Epidermal melanocyte (primary cell): ENCODE results near the gene LOXL4.

ENCODE experiments used
- DNase-seq: peaks from one replicate; pipeline ENCODE4 v3.0.0; 2011; ENCODE audit warnings: low spot score; ENCODE audit not compliant: insufficient read length

The LOXL4 gene

DNA sequence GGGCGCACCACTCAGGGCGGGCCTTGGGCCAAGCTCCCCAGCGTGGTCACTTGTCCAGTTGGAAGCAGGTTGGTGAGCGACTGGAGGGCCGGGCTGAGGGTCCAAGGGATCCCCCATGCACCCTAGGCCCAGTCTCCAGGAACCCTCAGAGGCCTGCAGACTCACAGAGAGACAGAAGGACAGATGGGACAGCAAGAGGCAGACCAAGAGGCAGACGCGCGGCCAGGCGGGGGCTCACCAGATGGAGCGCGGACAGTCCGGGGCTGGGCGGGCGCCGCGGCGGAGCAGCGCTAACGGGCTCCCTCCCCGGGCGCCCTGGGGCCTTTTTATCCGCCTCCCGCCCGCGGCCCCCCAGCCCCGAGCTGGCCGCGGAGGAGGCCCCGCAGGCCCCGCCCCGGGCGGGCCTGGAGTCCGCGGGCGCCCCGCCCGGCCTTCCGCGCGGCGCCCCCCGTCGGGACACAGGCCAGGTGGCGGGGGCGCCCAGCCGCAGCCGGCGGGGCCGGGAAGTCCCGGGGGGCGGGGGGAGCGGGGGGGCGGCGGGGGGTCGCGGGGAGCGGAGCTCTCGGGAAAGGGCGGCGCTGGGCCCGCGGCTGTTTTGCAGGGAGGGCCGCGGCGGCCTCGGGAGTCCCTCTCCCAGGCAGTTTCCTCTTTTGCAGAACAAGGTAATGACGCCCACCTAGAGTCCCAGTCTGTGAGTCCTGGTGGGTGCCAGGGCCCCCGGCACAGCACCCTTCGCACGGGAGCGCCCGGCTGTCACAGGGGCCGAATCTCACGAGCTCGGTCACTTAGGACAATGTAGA, at the start of gene LOXL4:
LOXL4 (minus strand) TSS at position 301 of the 800 bp plus-strand sequence. CDS start 5,175 bp downstream, outside the sequence.
- no peak for DNase-seq

DNA sequence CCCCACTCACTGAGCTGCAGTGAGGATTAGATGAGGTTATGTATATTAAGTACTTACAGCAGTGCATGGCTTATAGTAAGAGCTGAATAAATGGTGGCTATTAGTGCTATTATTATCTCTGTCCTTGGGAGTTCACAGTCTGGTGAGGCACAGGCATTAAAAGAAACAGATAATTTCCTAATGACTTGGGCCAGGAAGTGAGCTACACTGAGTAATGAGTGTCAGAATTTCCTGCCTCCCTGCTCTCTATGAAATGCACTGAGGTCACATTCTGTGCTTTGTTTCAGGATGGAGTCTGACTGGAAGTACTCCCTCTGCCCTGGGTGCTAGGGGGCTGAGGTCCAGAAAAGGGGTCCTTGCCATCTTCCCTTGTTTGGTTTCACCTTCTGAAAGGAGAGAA, 48.7 kb upstream of the LOXL4 start:
- no peak for DNase-seq

DNA sequence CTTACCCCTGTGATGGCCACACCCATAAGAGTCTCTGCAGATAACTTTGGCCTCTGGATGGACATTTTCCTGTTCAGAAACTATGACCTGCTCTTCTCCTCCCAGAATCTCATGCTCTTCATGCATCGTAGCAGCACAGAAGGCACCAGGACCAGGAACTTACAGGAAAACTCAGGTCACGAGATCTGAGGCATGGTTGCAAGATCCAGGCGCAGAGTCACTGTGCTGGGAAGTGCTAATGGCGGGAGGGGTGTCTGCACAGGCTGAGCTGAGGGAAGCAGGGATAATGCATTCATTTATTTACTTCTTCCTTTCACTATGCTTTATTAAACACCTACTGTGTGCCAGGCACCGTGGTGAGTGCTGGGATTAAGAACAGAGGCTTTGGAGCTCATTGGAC, 48.2 kb upstream of the LOXL4 start:
- no peak for DNase-seq

DNA sequence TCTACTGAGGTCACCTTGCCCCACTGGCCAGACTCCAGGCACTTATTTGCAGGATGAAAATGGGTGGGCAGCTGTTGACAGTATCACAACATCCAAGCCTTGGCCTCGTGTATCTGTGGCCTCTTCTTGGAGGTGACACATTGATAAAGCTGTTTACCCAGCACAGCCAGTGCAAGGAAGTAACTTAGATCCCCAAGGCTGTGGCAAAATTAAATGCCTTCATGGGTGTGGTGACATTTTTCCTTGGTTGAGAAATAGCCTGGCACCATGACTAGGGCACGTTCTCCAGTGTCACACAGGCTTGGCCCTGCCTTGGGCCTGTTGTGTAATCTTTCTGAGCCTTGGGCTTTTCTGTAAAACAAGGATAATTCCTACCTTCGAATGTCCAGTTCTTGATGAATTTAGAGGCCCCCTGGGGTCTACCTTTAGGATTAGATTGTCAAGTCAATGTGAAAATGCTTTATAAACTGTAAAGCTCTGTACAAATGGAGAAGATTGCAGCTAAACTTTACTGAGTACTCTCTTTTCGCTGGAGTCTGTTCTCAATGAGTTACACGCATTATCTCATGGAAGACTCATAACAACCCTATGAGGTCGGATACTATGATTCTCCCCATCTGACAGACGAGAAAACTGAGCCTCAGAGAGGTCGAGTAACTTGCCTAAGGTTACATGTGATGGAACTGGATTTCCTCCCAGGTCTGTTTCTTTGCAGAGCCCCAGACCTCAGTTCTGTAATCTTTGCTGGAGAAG, 46.7 kb upstream of the LOXL4 start:
- peak; percentile 65 for DNase-seq

DNA sequence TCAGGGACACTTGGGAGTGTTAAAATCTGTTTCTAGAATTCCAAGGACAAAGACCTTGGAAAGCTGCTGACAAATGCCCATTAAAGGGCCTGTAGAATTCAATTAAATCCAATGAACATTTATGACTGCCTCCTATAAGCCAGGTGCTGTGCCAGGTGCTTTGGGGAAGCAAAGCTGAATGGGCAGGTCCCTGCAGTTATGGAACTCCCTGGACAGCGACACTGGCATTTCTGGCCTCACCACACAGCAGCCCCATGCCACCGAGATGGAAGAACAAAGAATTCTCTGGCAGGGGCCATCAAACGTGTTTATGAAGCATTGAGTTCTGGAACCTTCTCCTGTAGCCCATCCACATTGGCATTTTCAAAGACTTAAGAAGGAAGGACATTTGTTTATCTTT, 45.6 kb upstream of the LOXL4 start:
- no peak for DNase-seq

DNA sequence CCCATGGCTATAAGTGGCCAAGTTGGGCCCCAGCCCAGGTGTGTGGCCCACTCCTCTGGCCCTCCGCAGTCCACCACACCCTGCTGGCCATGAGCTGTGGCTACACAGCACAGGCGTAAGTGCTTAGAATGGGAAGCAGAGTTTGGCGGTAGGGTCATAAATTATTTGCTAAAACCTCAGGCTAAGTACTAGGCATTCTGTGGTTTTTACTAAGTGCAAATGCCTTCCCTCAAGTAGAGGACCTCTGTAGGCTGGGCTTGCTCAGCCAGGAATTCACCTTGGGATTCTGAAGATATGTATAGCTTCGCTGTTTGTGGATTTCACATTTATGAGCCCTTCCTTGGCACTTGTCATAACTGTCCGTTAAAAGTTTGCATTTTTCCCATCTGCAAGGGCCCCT, 44.8 kb upstream of the LOXL4 start:
- no peak for DNase-seq

DNA sequence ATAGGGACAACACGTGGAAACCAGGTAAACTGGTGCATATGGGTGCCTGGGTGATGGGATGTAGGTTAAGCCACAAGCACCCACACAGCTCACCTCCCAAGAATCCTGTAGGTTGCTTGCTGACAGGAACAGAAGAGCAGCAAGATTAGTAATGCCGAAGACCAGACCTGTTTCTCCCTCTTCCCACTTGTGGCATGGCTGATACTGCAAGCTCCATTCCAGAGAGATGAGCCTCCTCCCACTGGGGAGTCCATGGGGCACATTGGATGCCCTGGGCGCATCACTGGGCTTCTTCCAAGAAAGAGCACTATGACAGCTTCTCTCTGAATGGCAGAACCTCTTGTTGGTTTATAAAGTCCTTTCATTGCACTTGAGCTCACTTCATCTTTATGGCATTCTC, 44.4 kb upstream of the LOXL4 start:
- no peak for DNase-seq

DNA sequence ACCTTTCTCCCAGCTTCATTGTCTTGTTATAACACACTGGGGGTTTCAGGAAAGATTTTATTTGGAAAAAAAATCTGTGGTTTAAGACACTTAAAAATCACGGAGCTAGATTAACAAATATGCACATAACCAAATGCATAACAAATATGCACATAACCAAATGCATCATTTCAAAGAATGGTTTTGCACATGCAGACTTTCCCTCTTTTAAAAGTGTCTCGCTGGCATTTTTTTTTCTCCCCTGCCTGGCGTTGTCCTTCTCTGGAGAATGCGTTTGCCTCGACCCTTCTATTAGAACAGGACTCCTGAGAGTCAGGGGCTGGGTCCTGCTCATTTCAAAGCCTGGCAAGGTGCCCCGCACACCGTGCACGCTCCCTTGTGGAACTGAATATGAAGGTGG, 42.7 kb upstream of the LOXL4 start:
- DNase-seq: no peak

DNA sequence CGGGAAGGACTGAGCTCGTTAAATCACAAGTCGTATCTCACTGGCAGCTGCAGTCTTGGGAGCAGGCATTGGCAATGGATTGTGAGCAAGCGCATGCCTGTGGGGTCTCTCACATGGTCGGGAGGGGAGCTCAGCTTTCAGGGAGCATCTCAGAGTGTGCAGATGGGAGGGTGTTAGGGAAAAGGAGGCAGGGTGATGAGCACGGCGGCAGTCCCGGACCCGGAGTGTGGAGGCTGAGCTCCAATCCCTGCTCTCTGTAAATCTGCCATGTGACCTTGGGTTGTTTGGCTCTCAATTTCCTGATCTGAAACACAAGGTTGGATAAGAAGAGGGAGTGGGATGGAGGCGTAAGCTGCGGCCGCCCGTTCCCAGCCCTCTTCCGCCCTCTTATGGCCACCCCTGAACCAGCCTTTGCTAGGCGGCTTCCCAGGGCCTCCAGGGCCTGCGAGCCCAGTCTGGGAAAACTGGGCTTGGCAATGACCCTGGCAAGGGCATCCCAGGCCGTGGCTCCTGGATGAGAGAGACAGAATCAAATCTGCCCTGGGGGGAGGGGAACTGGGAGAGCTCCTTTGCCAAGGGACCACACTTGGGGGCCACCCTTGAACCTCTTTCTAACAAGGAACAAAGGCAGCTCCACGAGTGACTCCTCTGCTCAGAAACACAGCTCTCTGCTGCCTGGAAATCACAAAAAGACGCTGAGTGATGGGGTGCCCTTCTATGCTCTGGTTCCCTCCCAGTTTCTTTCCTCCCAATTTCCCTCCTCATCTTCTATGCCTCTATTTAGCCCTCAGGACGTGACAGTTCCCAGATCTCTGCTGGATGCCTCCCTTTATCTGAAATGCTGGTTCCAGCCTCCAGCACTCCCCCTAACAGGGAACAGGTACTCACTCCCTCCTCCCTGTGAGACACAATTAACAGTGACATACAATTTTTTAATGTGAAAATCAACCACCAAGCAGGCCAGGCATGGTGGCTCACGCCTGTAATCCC, 41.7 kb upstream of the LOXL4 start:
- DNase-seq: peak; percentile 89

DNA sequence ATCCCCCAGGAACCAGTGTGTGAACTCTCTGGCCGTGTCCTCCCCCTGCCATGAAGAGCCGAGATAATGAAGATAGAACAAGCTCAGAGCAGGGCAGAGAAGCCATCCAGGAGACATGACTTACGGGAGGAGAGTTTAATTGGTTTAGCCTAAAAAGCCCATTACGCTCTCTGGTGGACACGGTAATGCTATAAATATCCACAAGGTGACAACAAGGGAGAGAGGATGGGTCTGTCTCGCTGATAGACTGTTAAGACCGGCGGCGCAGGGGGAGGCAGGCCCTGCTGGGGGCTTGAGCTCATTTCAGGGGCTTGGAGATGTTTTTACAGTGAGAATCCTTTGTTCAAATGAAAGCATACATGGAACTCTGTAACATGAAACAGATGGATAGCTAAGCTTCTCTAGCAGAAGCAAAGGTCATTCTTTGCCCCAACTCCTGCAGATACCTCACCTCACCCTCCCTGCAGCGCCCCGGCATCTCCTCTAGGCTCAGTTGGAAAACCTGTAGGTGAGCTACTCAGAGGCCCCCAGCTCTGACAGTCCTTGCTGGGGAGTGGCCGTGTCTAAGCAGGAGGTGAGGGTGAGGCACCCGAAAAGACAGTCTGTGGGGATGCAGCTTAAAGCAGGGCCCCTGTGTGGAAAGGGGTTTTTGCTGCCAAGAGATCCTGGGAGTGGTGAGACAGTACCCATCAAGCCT, 40.8 kb upstream of the LOXL4 start:
- no peak for DNase-seq

DNA sequence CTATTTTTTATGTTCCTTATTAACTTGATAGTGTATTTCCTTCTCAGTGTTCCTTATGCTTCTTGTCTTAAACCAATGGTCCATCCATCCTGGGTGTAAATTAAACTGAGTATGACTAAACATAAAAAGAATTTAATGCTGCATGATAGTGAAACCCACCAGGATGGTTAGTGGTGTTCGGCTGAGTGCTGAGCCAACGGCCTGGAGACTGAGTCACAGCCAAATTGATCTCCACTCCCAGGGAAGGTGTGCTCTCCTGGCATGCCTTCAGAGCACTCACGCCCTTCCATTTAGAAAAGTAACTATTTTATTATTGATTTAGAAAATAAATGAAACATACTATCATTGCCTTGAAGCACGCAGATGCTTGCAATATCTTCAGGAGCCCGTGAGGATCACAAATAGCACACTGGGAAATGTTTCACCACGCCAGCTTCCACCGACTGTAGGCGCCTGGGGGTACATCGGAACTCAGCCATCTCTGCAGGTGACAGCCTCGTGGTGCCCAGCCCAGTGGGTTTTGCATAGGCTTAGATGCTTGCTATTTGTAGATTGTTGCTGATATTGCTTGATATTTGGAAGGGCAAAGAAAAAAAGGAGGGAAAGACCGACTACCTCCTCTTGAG, 40.0 kb upstream of the LOXL4 start:
- no peak for DNase-seq

DNA sequence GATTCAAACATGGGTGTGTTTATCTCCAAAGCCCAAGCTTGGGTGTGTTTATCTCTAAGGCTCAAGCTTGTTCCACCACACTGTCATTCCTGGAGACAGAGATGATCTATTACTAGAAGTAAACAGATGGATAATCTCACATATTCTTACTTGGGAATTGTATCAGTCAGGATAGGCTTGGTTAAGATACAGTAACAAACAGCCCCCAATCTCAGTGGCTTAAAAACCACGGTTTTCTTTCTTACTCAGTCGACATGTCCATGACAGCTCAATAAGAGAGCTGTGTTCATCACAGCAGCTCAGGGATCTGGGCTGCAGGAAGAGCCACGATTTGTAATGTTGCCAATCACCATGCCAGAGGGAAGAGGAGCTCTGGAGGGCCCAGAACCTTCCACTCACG, 38.5 kb upstream of the LOXL4 start:
- DNase-seq: no peak

DNA sequence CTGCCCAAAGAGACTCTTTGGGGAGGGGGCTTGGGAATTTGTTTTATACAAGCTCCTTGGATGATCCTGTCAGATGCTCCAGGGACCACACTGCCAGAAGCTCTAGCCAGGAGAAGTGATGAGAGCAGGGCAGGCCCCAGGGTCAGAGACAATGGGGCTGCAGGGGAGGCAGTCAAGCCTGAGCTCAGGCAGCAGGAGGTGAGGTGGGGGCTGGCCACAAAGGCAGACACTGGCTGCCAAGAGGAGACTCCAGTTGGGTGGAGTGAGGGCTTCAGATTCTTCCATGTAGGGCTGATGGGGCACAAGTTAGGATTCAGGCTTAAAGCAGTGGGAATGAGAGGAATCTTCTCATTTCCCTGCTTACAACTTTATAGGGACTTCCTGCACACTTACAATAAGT, 35.6 kb upstream of the LOXL4 start:
- no peak for DNase-seq

DNA sequence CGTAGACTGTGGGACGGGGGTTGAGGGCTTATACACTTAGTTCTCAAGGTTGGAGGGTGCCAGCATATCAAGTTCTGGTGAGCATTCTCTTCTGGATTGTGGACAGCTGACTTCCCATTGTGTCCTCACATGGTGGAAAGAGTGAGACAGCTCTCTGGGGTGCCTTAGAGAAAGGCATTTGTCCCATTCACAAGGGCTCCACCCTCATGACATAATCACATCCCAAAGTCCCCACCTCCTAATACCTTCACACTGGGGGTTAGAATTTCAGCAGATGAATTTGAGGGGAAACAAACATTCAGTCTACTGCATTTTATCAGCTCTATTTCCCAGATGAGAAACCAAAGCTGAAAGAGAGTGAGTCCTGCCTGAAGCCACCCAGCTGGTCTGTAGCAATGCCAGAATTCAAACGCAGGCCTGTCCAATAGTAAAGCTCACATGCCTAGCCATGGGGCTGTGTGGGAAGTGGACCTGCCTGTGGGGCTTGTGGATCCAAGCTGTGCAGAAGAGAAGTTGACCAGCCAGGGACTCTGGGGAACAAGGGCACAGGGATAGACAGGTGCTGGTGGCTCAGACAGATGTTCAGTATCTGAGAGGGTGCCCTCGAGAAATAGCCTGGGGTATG, 34.9 kb upstream of the LOXL4 start:
- peak; percentile 43 for DNase-seq

DNA sequence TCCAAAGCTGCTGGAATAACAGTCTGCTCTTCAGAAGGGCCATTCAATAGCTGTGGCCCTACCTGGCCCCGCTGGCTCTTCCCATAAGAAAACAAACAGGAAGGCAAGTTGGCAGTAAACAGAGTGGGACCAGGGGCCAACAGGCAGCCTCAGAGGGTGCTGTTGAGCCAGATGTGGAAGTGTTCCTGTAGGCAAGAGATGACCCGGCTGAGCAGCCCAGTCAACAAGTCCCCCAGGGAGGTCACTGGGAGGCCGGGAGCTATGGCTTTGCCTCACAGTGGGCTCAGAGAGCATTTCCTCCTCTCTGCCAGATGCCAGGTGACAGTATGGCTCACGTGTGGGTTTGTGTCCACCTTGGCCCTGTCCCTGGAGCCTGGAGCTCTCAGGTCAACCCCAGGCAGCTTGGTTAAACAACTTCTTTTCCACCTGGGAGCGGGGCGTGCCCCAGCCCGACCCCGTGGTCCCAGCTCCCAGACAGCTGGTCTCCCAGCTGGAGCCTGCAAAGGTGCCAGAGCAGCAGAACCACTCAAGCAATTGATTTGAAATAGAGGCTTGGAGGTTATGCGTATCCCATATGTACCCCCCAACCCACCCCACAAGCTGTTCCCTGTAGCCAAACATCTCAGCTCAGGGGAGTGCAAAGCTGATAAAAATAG, 33.8 kb upstream of the LOXL4 start:
- no peak for DNase-seq

DNA sequence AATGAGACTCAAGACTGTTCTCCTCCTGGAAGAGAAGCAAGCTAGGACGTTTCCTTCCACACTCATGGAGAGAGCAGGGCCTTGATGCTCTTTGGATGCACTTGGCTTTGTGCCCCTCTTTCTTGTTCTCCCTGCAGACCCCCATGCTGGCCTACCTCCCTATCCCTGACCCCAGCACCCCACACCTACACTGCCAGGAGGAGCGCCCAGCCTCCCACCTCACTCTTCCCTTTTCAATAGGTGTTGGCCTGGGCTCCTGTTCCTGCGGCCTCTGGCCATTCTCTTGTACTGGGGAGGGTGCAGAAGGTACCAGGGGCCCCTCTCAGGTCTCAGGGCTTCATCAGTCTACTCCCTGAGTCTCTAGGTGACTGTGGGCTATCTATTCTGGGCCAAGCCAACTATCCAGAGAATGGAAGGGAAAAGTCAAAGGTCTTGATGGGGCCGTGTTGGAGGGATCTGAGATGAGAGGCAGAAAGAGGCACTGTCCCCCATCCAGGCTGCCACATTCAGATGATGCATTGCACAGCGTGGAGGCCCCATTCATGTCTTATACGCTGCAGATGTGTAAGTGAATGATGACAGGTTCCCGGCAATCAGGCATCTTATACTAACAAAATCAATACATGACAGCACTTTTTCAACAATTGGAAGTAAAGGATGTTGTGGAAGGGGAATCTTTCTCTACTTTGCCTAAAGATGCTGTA, 32.7 kb upstream of the LOXL4 start:
- DNase-seq: no peak

DNA sequence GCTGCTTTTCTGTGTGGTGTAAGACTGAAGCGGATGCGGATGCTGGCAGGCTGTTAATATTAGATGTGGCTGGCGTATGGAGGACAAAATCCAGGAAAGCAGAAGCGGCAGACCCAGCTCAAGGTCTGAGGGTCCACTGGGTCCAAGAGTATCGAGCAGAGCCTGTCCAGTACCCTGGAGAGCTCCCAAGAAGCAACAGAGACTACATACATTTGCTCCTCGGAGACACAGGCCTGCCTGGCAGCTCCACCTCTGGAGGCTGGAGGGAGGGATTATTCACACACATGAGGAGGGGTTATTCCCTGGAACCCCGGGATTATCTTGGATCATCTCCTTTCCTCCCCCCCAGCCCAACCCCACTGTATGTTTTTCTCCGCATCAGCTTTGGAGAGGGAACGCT, 31.3 kb upstream of the LOXL4 start:
- DNase-seq: no peak

DNA sequence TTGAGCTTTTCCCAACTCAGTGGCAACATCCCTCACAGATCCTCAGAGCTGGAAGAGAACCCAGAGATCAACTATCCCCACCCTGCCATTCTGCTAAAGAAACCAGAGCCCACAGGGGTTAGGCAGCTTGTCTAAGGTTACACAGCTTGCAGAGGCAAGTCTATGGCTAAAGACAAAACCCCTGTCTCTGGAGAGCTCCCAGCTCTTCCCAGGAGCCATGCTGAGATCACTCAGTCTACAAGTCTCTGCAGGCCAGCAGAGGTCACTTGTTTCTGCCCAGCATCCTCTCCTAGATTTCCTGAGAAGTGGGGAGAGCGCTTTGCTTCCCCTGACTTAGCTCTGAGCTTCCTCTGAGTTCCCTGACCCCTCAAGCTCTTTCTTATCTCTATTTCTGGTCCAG, 28.5 kb upstream of the LOXL4 start:
- DNase-seq: no peak

DNA sequence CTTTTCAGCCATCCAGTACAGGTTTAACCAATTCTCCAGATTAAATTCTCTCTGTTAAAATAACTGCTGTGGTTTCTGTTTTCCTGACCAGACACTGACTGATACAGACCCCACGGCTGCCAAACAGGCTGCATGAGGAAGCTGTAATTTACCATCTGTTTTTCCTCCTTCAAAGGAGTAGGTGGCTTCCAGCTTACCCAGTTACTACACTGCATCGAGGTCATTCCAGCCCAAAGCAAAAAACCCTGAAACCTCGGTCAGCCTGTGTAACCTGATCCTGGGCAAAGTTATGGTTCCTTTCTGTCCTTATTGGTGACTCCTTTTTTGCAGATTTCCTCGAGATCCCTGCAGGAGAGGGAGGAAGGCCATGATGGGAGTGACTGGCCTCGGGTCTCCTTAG, 27.9 kb upstream of the LOXL4 start:
- no peak for DNase-seq
